ENCODE measurements around the gene CEP295NL.
"Not testable (repeated sequence)": the region's sequence is repeated elsewhere in the genome, so short reads cannot be mapped to it uniquely, and the experiment has no call there.

The CEP295NL gene

GRCh38 chr17:78908426-78908825, 5.4 kb upstream of the CEP295NL start:
- TF ChIP-seq CTCF (IDR thresholded peaks at IDR 0.05; ENCODE audit: borderline replicate concordance, control extremely low read depth, extremely low read depth, insufficient read depth, missing control alignments): no peak
- in situ Hi-C loops (cut with MboI; ENCODE audit: low sequenced_read_pairs, unreplicated experiment): no loop called here
- DNase-seq (ENCODE audit: low spot score): no peak

GRCh38 chr17:78905541-78905940, 2.5 kb upstream of the CEP295NL start:
- in situ Hi-C loops (cut with MboI; ENCODE audit: low sequenced_read_pairs, unreplicated experiment): no loop called here
- DNase-seq (ENCODE audit: low spot score): no peak
- no peak for TF ChIP-seq CTCF (IDR thresholded peaks at IDR 0.05; ENCODE audit: borderline replicate concordance, control extremely low read depth, extremely low read depth, insufficient read depth, missing control alignments)

- in situ Hi-C loops (cut with MboI; ENCODE audit: low sequenced_read_pairs, unreplicated experiment): no loop called here
- DNase-seq (ENCODE audit: low spot score): no peak
- no peak for TF ChIP-seq CTCF (IDR thresholded peaks at IDR 0.05; ENCODE audit: borderline replicate concordance, control extremely low read depth, extremely low read depth, insufficient read depth, missing control alignments)
These were observed 2.1 kb upstream of the CEP295NL start for GRCh38 chr17:78905116-78905515.

- in situ Hi-C loops (cut with MboI; ENCODE audit: low sequenced_read_pairs, unreplicated experiment): no loop called here
- no peak for TF ChIP-seq CTCF (IDR thresholded peaks at IDR 0.05; ENCODE audit: borderline replicate concordance, control extremely low read depth, extremely low read depth, insufficient read depth, missing control alignments)
These were observed 1.4 kb upstream of the CEP295NL start for GRCh38 chr17:78904371-78904770.

GRCh38 chr17:78902231-78902630, 770 bp downstream of the CEP295NL start:
- in situ Hi-C loops (cut with MboI; ENCODE audit: low sequenced_read_pairs, unreplicated experiment); DNase-seq (ENCODE audit: low spot score): not testable (repeated sequence)

More at GRCh38 chr17:78904371-78904770, 1.4 kb upstream of the CEP295NL start:
- no peak for DNase-seq (ENCODE audit: low spot score)

GRCh38 chr17:78901806-78902205, 1.2 kb downstream of the CEP295NL start:
- no peak for TF ChIP-seq CTCF (IDR thresholded peaks at IDR 0.05; ENCODE audit: borderline replicate concordance, control extremely low read depth, extremely low read depth, insufficient read depth, missing control alignments)
- in situ Hi-C loops (cut with MboI; ENCODE audit: low sequenced_read_pairs, unreplicated experiment): no loop called here

GRCh38 chr17:78900816-78901215, 2.2 kb downstream of the CEP295NL start:
- in situ Hi-C loops (cut with MboI; ENCODE audit: low sequenced_read_pairs, unreplicated experiment): no loop called here
- no peak for DNase-seq (ENCODE audit: low spot score)

More at GRCh38 chr17:78901806-78902205, 1.2 kb downstream of the CEP295NL start:
- no peak for DNase-seq (ENCODE audit: low spot score)

More at GRCh38 chr17:78900816-78901215, 2.2 kb downstream of the CEP295NL start:
- no peak for TF ChIP-seq CTCF (IDR thresholded peaks at IDR 0.05; ENCODE audit: borderline replicate concordance, control extremely low read depth, extremely low read depth, insufficient read depth, missing control alignments)
